ENCODE measurements around the gene PARP14. TPM values are rescaled to one million over a fixed set of nuclear protein-coding genes. Genes with fewer than 3 reads are reported as not detected.

Gene PARP14
- total and polyA plus RNA-seq, 2 experiments from 2014 or later: 0.42 to 4.0 TPM

DNA sequence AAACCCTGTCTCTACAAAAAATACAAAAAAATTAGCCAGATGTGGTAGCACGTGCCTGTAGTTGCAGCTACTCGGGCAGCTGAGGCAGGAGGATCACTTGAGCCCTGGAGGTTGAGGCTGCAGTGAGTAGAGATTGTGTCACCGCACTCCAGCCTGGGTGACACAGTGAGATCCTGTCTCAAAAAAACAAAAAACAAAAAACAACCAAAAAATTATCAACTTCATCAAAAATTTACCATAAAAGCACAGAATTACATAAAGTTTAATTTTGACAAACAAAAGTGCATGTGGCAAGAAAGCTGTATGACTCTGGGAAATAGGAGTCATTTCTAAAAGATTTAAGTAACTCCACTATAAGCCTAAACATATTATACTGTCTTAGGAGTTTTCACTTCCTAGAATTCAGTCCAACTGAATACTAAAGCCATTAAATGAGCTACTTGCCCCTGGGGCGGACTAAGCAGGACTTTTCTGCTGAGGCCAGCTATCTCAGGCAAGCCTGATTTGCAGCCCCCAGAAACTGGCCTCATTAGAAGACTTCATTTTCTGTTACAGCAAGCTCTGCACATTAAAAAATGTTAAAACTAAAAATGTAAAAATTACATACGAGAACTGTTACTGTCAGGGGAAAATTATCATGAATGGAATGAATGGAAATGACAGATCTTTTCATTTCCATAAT, 90.0 kb downstream of the PARP14 start:
- Histone ChIP-seq H3K27ac (no peak overlapping the region), H3K9me3 (ENCODE audit: low read depth) (no peaks in the 10 kb centered on the region), H3K27me3 (no peaks in the 10 kb centered on the region), H3K36me3 (no peaks in the 10 kb centered on the region), H3K4me1 (ENCODE audit: low read depth) (no peaks in the 10 kb centered on the region), H3K4me3 (no peak overlapping the region)
- TF ChIP-seq, protein P1, sequence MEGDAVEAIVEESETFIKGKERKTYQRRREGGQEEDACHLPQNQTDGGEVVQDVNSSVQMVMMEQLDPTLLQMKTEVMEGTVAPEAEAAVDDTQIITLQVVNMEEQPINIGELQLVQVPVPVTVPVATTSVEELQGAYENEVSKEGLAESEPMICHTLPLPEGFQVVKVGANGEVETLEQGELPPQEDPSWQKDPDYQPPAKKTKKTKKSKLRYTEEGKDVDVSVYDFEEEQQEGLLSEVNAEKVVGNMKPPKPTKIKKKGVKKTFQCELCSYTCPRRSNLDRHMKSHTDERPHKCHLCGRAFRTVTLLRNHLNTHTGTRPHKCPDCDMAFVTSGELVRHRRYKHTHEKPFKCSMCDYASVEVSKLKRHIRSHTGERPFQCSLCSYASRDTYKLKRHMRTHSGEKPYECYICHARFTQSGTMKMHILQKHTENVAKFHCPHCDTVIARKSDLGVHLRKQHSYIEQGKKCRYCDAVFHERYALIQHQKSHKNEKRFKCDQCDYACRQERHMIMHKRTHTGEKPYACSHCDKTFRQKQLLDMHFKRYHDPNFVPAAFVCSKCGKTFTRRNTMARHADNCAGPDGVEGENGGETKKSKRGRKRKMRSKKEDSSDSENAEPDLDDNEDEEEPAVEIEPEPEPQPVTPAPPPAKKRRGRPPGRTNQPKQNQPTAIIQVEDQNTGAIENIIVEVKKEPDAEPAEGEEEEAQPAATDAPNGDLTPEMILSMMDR (IDR thresholded peaks at IDR 0.05; ENCODE audit: low read depth, low read length): no peak
- no peak for DNase-seq (ENCODE audit: low read depth in 1 of 2, low spot score in 1 of 2)

- no peaks in the 10 kb centered on the region for H3K36me3 ChIP-seq
- no peak overlapping the region for H3K27ac ChIP-seq
- no peaks in the 10 kb centered on the region for H3K4me1 ChIP-seq (ENCODE audit: low read depth)
- TF ChIP-seq, protein P1 (IDR thresholded peaks at IDR 0.05; ENCODE audit: low read depth, low read length): no peak
- DNase-seq (ENCODE audit: low read depth in 1 of 2, low spot score in 1 of 2): no peak
- no peak overlapping the region for H3K4me3 ChIP-seq
- H3K9me3 ChIP-seq (ENCODE audit: low read depth): no peaks in the 10 kb centered on the region
- no peaks in the 10 kb centered on the region for H3K27me3 ChIP-seq
Observed at GRCh38 chr3:122772827-122773226, 92.2 kb downstream of the PARP14 start.

DNA sequence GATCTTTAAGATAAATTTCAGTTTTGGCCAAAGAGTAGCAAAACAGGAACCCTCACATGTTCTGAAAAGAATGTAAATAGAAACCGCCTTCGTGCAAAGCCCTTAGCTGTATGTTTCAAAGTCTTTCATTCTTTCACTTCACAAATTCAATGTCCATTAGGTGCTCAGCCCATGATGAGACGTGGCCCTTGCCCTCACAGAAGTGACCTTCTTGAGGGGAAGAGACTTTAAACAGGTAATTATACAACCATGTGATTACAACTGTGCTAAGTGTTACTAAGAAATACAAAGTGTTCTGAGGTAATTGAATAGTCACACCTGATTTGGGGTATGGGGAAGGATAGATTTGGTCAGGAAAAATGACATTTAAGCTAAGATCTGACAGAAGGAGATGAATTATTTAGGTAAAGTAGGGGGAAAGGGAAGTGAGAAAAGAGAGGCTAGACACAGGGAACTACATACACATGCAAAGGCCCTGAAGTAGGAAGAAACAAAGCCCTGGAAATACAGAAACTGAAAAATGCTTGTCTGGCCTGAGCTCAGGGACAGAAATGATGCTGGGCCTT, 93.4 kb downstream of the PARP14 start:
- H3K27ac ChIP-seq: no peak overlapping the region
- no peak for DNase-seq (ENCODE audit: low read depth in 1 of 2, low spot score in 1 of 2)
- no peaks in the 10 kb centered on the region for H3K36me3 ChIP-seq
- TF ChIP-seq, protein P1 (IDR thresholded peaks at IDR 0.05; ENCODE audit: low read depth, low read length): no peak
- no peaks in the 10 kb centered on the region for H3K27me3 ChIP-seq
- no peak overlapping the region for H3K4me3 ChIP-seq
- no peaks in the 10 kb centered on the region for H3K4me1 ChIP-seq (ENCODE audit: low read depth)
- H3K9me3 ChIP-seq (ENCODE audit: low read depth): no peaks in the 10 kb centered on the region

DNA sequence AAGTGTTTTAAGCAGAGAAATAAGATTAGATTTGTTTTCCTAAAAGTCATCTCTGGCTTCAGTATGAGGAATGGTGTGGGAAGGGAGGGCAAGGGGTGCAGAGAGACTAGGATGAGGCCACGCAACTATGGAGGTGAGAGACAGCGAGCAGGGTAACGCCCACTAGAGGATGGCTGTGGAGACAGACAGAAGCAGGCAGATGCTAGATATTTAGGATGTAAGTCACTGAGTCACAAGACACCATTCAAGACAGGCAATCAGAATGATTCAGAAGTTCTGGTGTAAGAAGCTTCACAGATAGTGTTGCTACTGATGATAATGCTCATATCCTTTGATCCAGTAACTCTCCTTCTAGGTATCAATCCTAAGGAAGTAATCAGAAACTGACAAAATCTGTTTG, 93.9 kb downstream of the PARP14 start:
- Histone ChIP-seq H3K4me3 (no peak overlapping the region), H3K4me1 (ENCODE audit: low read depth) (no peaks in the 10 kb centered on the region), H3K27ac (no peak overlapping the region), H3K36me3 (no peaks in the 10 kb centered on the region), H3K9me3 (ENCODE audit: low read depth) (no peaks in the 10 kb centered on the region), H3K27me3 (no peaks in the 10 kb centered on the region)
- TF ChIP-seq, protein P1 (IDR thresholded peaks at IDR 0.05; ENCODE audit: low read depth, low read length): no peak
- DNase-seq (ENCODE audit: low read depth in 1 of 2, low spot score in 1 of 2): peak in 1 of 2 donors; percentile 47

DNA sequence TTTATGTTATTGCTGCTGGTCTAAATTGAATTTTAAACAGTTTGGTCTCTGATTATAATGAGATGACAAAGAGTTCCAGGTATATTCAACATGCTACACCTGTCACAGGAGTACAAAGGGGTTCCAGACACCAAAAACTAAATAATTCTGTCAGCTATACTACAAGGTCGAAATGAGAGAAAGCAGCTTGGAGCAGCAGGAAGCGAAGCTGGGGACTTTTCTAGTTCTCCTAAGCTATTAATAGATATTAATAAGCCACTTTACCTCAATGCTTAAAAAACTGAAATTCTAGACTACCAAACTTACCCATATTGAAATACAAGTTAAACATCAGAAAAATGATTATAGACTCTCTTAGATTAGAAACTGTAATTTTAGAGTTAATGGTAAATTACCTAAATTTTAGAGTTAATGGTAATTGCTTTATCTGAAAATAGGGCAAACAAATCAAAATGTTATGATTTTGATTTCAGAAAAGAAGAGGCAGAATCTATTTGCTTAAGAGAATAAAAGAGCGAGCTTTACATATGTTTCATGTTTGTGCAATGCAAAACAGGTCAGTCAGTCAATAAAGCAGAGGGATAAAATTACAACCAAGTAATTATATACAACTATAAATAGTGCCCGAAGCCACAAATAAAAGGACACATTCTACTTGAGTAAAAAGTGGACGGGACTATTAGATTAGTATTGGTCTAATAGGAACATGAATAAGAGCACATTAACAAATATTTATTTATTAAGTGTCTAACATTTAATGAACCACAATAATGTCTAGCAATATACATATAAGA, 96.2 kb downstream of the PARP14 start:
- H3K36me3 ChIP-seq: no peaks in the 10 kb centered on the region

More for the DNA sequence above, 96.2 kb downstream of the PARP14 start:
- Histone ChIP-seq H3K4me1 (ENCODE audit: low read depth) (no peaks in the 10 kb centered on the region), H3K9me3 (ENCODE audit: low read depth) (no peaks in the 10 kb centered on the region), H3K27ac (no peak overlapping the region), H3K4me3 (no peak overlapping the region), H3K27me3 (no peaks in the 10 kb centered on the region)
- no peak for DNase-seq (ENCODE audit: low read depth in 1 of 2, low spot score in 1 of 2)
- TF ChIP-seq, protein P1 (IDR thresholded peaks at IDR 0.05; ENCODE audit: low read depth, low read length): no peak

Data from cardiac muscle cell (in vitro differentiated cells and primary cell).